SK-N-SH (cell line): ENCODE measurements around the gene TMEM94.

Source experiments
- CTCF ChIP-seq: fragments of 200-600 bp; sonication (generic); IDR thresholded peaks from 2 replicates; pipeline ENCODE4 v1.6.1; 2017; ENCODE audit warnings: antibody characterized with exemption, mild to moderate bottlenecking, moderate library complexity
- USF1 ChIP-seq: IDR thresholded peaks from 2 replicates; pipeline ENCODE4 v1.4.0; 2012; ENCODE audit warnings: low read depth, borderline replicate concordance
- TF ChIP-seq, protein P1 (sequence below): IDR thresholded peaks from 2 replicates; pipeline ENCODE4 v1.6.1; 2012; ENCODE audit warnings: mild to moderate bottlenecking, low read depth, low read length, moderate library complexity
- TF ChIP-seq, protein P2 (sequence below): IDR thresholded peaks from 2 replicates; pipeline ENCODE4 v1.4.0; 2012; ENCODE audit warnings: low read depth, borderline replicate concordance

DNA sequence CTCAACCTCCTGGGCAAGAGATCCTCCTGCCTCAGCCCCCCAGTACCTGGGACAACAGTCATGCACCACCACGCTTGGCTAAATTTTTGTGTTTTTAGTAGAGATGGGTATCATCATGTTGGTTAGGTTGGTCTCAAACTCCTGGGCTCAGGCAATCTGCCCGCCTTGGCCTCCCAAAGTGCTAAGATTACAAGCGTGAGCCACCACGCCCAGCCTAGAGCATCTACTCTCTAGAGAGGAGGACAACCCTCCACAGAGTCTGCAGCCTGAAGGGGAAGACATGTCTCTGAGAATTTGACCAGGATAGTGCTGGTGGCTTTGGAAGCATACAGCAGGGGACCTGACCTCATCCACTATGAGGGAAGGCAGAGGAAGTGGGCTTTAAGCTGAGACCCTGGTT, 46.3 kb upstream of the TMEM94 start:
- TF ChIP-seq, protein P1, sequence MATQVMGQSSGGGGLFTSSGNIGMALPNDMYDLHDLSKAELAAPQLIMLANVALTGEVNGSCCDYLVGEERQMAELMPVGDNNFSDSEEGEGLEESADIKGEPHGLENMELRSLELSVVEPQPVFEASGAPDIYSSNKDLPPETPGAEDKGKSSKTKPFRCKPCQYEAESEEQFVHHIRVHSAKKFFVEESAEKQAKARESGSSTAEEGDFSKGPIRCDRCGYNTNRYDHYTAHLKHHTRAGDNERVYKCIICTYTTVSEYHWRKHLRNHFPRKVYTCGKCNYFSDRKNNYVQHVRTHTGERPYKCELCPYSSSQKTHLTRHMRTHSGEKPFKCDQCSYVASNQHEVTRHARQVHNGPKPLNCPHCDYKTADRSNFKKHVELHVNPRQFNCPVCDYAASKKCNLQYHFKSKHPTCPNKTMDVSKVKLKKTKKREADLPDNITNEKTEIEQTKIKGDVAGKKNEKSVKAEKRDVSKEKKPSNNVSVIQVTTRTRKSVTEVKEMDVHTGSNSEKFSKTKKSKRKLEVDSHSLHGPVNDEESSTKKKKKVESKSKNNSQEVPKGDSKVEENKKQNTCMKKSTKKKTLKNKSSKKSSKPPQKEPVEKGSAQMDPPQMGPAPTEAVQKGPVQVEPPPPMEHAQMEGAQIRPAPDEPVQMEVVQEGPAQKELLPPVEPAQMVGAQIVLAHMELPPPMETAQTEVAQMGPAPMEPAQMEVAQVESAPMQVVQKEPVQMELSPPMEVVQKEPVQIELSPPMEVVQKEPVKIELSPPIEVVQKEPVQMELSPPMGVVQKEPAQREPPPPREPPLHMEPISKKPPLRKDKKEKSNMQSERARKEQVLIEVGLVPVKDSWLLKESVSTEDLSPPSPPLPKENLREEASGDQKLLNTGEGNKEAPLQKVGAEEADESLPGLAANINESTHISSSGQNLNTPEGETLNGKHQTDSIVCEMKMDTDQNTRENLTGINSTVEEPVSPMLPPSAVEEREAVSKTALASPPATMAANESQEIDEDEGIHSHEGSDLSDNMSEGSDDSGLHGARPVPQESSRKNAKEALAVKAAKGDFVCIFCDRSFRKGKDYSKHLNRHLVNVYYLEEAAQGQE = no peak
- TF ChIP-seq CTCF (no peak), USF1 (no peak)
- TF ChIP-seq, protein P2, sequence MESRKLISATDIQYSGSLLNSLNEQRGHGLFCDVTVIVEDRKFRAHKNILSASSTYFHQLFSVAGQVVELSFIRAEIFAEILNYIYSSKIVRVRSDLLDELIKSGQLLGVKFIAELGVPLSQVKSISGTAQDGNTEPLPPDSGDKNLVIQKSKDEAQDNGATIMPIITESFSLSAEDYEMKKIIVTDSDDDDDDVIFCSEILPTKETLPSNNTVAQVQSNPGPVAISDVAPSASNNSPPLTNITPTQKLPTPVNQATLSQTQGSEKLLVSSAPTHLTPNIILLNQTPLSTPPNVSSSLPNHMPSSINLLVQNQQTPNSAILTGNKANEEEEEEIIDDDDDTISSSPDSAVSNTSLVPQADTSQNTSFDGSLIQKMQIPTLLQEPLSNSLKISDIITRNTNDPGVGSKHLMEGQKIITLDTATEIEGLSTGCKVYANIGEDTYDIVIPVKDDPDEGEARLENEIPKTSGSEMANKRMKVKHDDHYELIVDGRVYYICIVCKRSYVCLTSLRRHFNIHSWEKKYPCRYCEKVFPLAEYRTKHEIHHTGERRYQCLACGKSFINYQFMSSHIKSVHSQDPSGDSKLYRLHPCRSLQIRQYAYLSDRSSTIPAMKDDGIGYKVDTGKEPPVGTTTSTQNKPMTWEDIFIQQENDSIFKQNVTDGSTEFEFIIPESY = no peak
